HCT116 (cell line): ENCODE data around the gene ADARB2. TPM values are rescaled to one million over a fixed set of nuclear protein-coding genes. Genes with fewer than 3 reads are reported as not detected.

ENCODE experiments used
- ATAC-seq: fragments of 200-7000 bp; cut with Tn5 transposase; 2 replicates; pipeline ENCODE4 v1.9.1; 2020; ENCODE audit warnings: mild to moderate bottlenecking, moderate library complexity
- BruUV-seq: library from RNA; stranded (reverse); fragments of 400-500 nt; replicated peaks from 2 replicates; lab custom pipeline; 2021; lab: Mats Ljungman, UMichigan
- CTCF ChIA-PET: fragments of 300-600 bp; sonication (Branson Sonifier 250); formaldehyde crosslinking; loops from one replicate; lab custom pipeline; 2021; ENCODE audit warnings: antibody characterized with exemption; lab: Charles Lee
- POLR2A ChIA-PET: fragments of 300-600, 350-600 bp; sonication (Branson Sonifier 250); formaldehyde crosslinking; loops from one replicate; lab custom pipeline; 2021; ENCODE audit warnings: antibody characterized with exemption; lab: Charles Lee
- RAD21 ChIA-PET, 2 experiments: fragments of 300-600 bp; sonication (Branson Sonifier 250); formaldehyde crosslinking; loops; one replicate each; lab custom pipeline; 2023; ENCODE audit warnings: low total read pairs in 2 of 2; ENCODE audit not compliant: uncharacterized antibody in 2 of 2, unreplicated experiment in 2 of 2, low non-redundant PET in 1 of 2; lab: Charles Lee
- DNase-seq: peaks from one replicate; pipeline ENCODE4 v3.0.0-alpha.2; 2010; ENCODE audit warnings: low read depth, low spot score
- H2AFZ ChIP-seq: fragments of 200-600 bp; shearing (Covaris generic), sonication (generic); 2 replicates; pipeline ENCODE4 v1.6.1; 2017; ENCODE audit warnings: low read depth, mixed run types, mixed read lengths, antibody characterized with exemption, low read length; ENCODE audit not compliant: poor library complexity, severe bottlenecking
- H3K27ac ChIP-seq: 2 replicates; pipeline ENCODE4 v1.5.1; 2012; ENCODE audit warnings: low read depth, low read length
- H3K27me3 ChIP-seq: fragments of 200-600 bp; sonication (generic); 2 replicates; pipeline ENCODE4 v1.6.1; 2016; ENCODE audit warnings: mixed run types, low read length, mixed read lengths; ENCODE audit not compliant: insufficient read depth
- H3K36me3 ChIP-seq, 2 experiments: fragments of 200-500 bp in 1 of 2; fragments of 200-600 bp in 1 of 2; sonication (Bioruptor generic) in 1 of 2; sonication (generic) in 1 of 2; 2 replicates each; pipeline versions ENCODE4 v1.5.1 to v1.6.1; 2014 to 2016; ENCODE audit warnings: low read length in 2 of 2, inconsistent platforms in 1 of 2, mixed read lengths in 1 of 2, mixed run types in 1 of 2; ENCODE audit not compliant: insufficient read depth in 2 of 2, control insufficient read depth in 1 of 2
- H3K4me1 ChIP-seq, 2 experiments: fragments of 200-600 bp in 1 of 2; sonication (generic) in 1 of 2; 2 replicates each; pipeline versions ENCODE4 v1.5.1 to v1.6.1; 2012 to 2017; ENCODE audit warnings: low read length in 2 of 2, inconsistent platforms in 1 of 2, mild to moderate bottlenecking in 1 of 2, mixed read lengths in 1 of 2, mixed run types in 1 of 2, moderate library complexity in 1 of 2; ENCODE audit not compliant: insufficient read depth in 2 of 2, control insufficient read depth in 1 of 2
- H3K4me2 ChIP-seq: fragments of 200-600 bp; sonication (generic); 2 replicates; pipeline ENCODE4 v1.6.1; 2017; ENCODE audit warnings: mixed run types, low read length, mixed read lengths
- H3K4me3 ChIP-seq, 2 experiments: fragments of 200-600 bp in 1 of 2; sonication (generic) in 1 of 2; replicated peaks in 1 of 2; 2 replicates each; pipeline ENCODE4 v1.5.1; 2011 to 2016; ENCODE audit warnings: low read length in 2 of 2, control low read depth in 1 of 2, low read depth in 1 of 2, mild to moderate bottlenecking in 1 of 2, mixed read lengths in 1 of 2, mixed run types in 1 of 2
- H3K79me2 ChIP-seq: fragments of 200-600 bp; sonication (generic); 2 replicates; pipeline ENCODE4 v1.6.1; 2017; ENCODE audit warnings: mild to moderate bottlenecking, mixed run types, low read length, moderate library complexity, mixed read lengths; ENCODE audit not compliant: insufficient read depth
- H3K9ac ChIP-seq: fragments of 200-600 bp; sonication (generic); 2 replicates; pipeline ENCODE4 v1.6.1; 2016; ENCODE audit warnings: low read length, mixed read lengths
- H3K9me2 ChIP-seq: fragments of 200-600 bp; sonication (generic), shearing (Covaris generic); 2 replicates; pipeline ENCODE4 v1.6.1; 2017; ENCODE audit warnings: mixed run types, mild to moderate bottlenecking, moderate library complexity; ENCODE audit not compliant: insufficient read depth
- H3K9me3 ChIP-seq, 2 experiments: fragments of 200-500 bp in 1 of 2; fragments of 200-600 bp in 1 of 2; sonication (Bioruptor generic) in 1 of 2; sonication (generic) in 1 of 2; 2 replicates each; pipeline ENCODE4 v1.6.1; 2014 to 2017; ENCODE audit warnings: low read length in 2 of 2, mixed read lengths in 2 of 2, inconsistent platforms in 1 of 2, low read depth in 1 of 2, mild to moderate bottlenecking in 1 of 2, mixed run types in 1 of 2, moderate library complexity in 1 of 2; ENCODE audit not compliant: control insufficient read depth in 1 of 2, insufficient read depth in 1 of 2
- H4K20me1 ChIP-seq: fragments of 200-600 bp; sonication (generic), shearing (Covaris generic); 2 replicates; pipeline ENCODE4 v1.6.1; 2017; ENCODE audit warnings: mixed run types, mild to moderate bottlenecking, moderate library complexity; ENCODE audit not compliant: insufficient read depth
- CTCF ChIP-seq, 3 experiments: fragments of 200-600 bp in 1 of 3; sonication (generic) in 1 of 3; IDR thresholded peaks in 2 of 3; conservative IDR thresholded peaks in 1 of 3; 2 replicates each; pipeline ENCODE4 v1.5.1; 2012 to 2017; ENCODE audit warnings: low read depth in 2 of 3, low read length in 2 of 3, antibody characterized with exemption in 1 of 3, borderline replicate concordance in 1 of 3, control low read depth in 1 of 3, mild to moderate bottlenecking in 1 of 3, mixed read lengths in 1 of 3, mixed run types in 1 of 3, moderate library complexity in 1 of 3; ENCODE audit not compliant: insufficient read depth in 1 of 3
- EGR1 ChIP-seq: IDR thresholded peaks from 2 replicates; pipeline ENCODE4 v1.6.1; 2012; ENCODE audit warnings: low read depth
- ELF1 ChIP-seq: IDR thresholded peaks from 2 replicates; pipeline ENCODE4 v1.6.1; 2012; ENCODE audit warnings: low read depth, borderline replicate concordance
- EZH2 ChIP-seq: fragments of 200-600 bp; sonication (generic); IDR thresholded peaks from 2 replicates; pipeline ENCODE4 v1.6.1; 2017; ENCODE audit warnings: antibody characterized with exemption, mixed run types
- JUND ChIP-seq: IDR thresholded peaks from 2 replicates; pipeline ENCODE4 v1.6.1; 2012
- MAX ChIP-seq: IDR thresholded peaks from 2 replicates; pipeline ENCODE4 v1.6.1; 2012
- POLR2AphosphoS5 ChIP-seq: IDR thresholded peaks from 2 replicates; pipeline ENCODE4 v1.6.1; 2011; ENCODE audit warnings: mild to moderate bottlenecking, low read depth, low read length, moderate library complexity
- RAD21 ChIP-seq: IDR thresholded peaks from 2 replicates; pipeline ENCODE4 v1.6.1; 2012; ENCODE audit warnings: low read depth, mild to moderate bottlenecking
- SIN3A ChIP-seq: IDR thresholded peaks from 2 replicates; pipeline ENCODE4 v1.6.1; 2012; ENCODE audit warnings: low read depth
- SP1 ChIP-seq: IDR thresholded peaks from 2 replicates; pipeline ENCODE4 v1.6.1; 2012; ENCODE audit warnings: low read depth
- SRF ChIP-seq: IDR thresholded peaks from 2 replicates; pipeline ENCODE4 v1.6.1; 2012; ENCODE audit warnings: low read depth
- TCF7L2 ChIP-seq: IDR thresholded peaks from 2 replicates; pipeline ENCODE4 v1.7.0; 2011; ENCODE audit warnings: borderline replicate concordance, inconsistent platforms; ENCODE audit not compliant: insufficient read depth, insufficient read length; ENCODE audit errors: extremely low read depth
- YY1 ChIP-seq: IDR thresholded peaks from 2 replicates; pipeline ENCODE4 v1.6.1; 2011; ENCODE audit warnings: low read length, low read depth, moderate library complexity, mild to moderate bottlenecking; ENCODE audit not compliant: insufficient replicate concordance; ENCODE audit errors: extremely low read depth
- ZBTB33 ChIP-seq: IDR thresholded peaks from 2 replicates; pipeline ENCODE4 v1.6.1; 2011; ENCODE audit warnings: mild to moderate bottlenecking, low read length, moderate library complexity; ENCODE audit not compliant: insufficient replicate concordance; ENCODE audit errors: extremely low read depth
- ZFX ChIP-seq: fragments of 450-650 bp; IDR thresholded peaks from 2 replicates; pipeline ENCODE4 v1.6.1; 2017
- ZNF274 ChIP-seq: fragments of 200-500 bp; sonication (Bioruptor generic); IDR thresholded peaks from 2 replicates; pipeline ENCODE4 v1.6.1; 2014; ENCODE audit warnings: mild to moderate bottlenecking, low read depth, low read length, inconsistent platforms
- intact Hi-C: fragments of 100-400 bp; cut with micrococcal nuclease; formaldehyde crosslinking; loops from 2 replicates; pipeline ENCODE4 v1.10.0; 2022
- total RNA-seq: library from RNA; stranded (reverse); gene quantifications from one replicate; pipeline ENCODE4 v1.2.1, GENCODE V29; 2021; ENCODE audit not compliant: unreplicated experiment
- TF ChIP-seq, protein P1 (sequence below): IDR thresholded peaks from 2 replicates; pipeline ENCODE4 v1.6.1; 2012; ENCODE audit warnings: low read depth

Gene ADARB2
- total RNA-seq, 1 experiment from 2014 or later: not detected

GRCh38 chr10:1550616-1551015 lies 186.7 kb downstream of the ADARB2 start:
- Histone ChIP-seq H3K79me2 (no peaks in the 10 kb centered on the region), H3K9me2 (no peaks in the 10 kb centered on the region), H3K4me1 (no peaks in the 10 kb centered on the region), H3K36me3 (no peaks in the 10 kb centered on the region), H3K4me2 (no peak overlapping the region), H3K4me3 (no peak overlapping the region), H2AFZ (no peak overlapping the region), H3K9me3 (no peaks in the 10 kb centered on the region), H3K27me3 (0 out of 2 replicates have a peak, but pooled peaks cover 10% of the 10 kb centered on the region), H3K9ac (no peak overlapping the region), H3K27ac (no peak overlapping the region), H4K20me1 (no peaks in the 10 kb centered on the region)
- POLR2A ChIA-PET: no interaction called here
- TF ChIP-seq JUND: no peak
- TF ChIP-seq ZFX: no peak
- no peak for TF ChIP-seq POLR2AphosphoS5
- TF ChIP-seq SIN3A: no peak
- TF ChIP-seq ZNF274: no peak
- TF ChIP-seq EGR1: no peak
- TF ChIP-seq SP1: no peak
- no peak for TF ChIP-seq YY1
- no peak for TF ChIP-seq ZBTB33
- no peak for TF ChIP-seq MAX
- TF ChIP-seq TCF7L2: no peak
- TF ChIP-seq, protein P1, sequence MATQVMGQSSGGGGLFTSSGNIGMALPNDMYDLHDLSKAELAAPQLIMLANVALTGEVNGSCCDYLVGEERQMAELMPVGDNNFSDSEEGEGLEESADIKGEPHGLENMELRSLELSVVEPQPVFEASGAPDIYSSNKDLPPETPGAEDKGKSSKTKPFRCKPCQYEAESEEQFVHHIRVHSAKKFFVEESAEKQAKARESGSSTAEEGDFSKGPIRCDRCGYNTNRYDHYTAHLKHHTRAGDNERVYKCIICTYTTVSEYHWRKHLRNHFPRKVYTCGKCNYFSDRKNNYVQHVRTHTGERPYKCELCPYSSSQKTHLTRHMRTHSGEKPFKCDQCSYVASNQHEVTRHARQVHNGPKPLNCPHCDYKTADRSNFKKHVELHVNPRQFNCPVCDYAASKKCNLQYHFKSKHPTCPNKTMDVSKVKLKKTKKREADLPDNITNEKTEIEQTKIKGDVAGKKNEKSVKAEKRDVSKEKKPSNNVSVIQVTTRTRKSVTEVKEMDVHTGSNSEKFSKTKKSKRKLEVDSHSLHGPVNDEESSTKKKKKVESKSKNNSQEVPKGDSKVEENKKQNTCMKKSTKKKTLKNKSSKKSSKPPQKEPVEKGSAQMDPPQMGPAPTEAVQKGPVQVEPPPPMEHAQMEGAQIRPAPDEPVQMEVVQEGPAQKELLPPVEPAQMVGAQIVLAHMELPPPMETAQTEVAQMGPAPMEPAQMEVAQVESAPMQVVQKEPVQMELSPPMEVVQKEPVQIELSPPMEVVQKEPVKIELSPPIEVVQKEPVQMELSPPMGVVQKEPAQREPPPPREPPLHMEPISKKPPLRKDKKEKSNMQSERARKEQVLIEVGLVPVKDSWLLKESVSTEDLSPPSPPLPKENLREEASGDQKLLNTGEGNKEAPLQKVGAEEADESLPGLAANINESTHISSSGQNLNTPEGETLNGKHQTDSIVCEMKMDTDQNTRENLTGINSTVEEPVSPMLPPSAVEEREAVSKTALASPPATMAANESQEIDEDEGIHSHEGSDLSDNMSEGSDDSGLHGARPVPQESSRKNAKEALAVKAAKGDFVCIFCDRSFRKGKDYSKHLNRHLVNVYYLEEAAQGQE: no peak
- TF ChIP-seq SRF: no peak
- no peak for TF ChIP-seq CTCF (IDR thresholded peaks at IDR 0.05 in 2 of 3, conservative IDR thresholded peaks at IDR 0.05 in 1 of 3; ENCODE audit: borderline replicate concordance in 1 of 3, insufficient read depth in 1 of 3, low read depth in 2 of 3, low read length in 2 of 3)
- TF ChIP-seq RAD21: no peak
- no peak for TF ChIP-seq EZH2
- TF ChIP-seq ELF1: no peak
- RAD21 ChIA-PET: no interaction called here
- CTCF ChIA-PET: no interaction called here
- BruUV-seq: no TSS peak
- DNase-seq (no peak), ATAC-seq (no peak)
- intact Hi-C loops: no loop called here
